DND-41 (cell line): Measurements from ENCODE around the gene IFNE.

Source experiments
- ATAC-seq: fragments of 200-7000 bp; cut with Tn5 transposase; 3 replicates; pipeline ENCODE4 v1.9.1; 2021; ENCODE audit warnings: low read depth; ENCODE audit not compliant: insufficient read depth
- DNase-seq: peaks from one replicate; pipeline ENCODE4 v3.0.0-alpha.2; 2020
- H2AFZ ChIP-seq: 2 replicates; pipeline ENCODE4 v1.6.0; 2012; ENCODE audit warnings: low read depth, low read length
- H3K27ac ChIP-seq: 2 replicates; pipeline ENCODE4 v1.5.1; 2012; ENCODE audit warnings: low read length, inconsistent platforms
- H3K27me3 ChIP-seq: fragments of 200-600 bp; sonication (generic); 2 replicates; pipeline ENCODE4 v1.6.0; 2012; ENCODE audit warnings: low read length, mild to moderate bottlenecking, inconsistent platforms; ENCODE audit not compliant: insufficient read depth, poor library complexity
- H3K36me3 ChIP-seq: 2 replicates; pipeline ENCODE4 v1.5.1; 2012; ENCODE audit warnings: low read length, inconsistent platforms; ENCODE audit not compliant: insufficient read depth
- H3K4me1 ChIP-seq: 2 replicates; pipeline ENCODE4 v1.5.1; 2012; ENCODE audit warnings: mild to moderate bottlenecking, low read length; ENCODE audit not compliant: insufficient read depth
- H3K4me2 ChIP-seq: 2 replicates; pipeline ENCODE4 v1.6.0; 2012; ENCODE audit warnings: mild to moderate bottlenecking, moderate library complexity, low read length, inconsistent platforms; ENCODE audit not compliant: insufficient read depth
- H3K4me3 ChIP-seq, 2 experiments: fragments of 200-600 bp in 1 of 2; shearing (Covaris generic) in 1 of 2; 2 replicates each; pipeline ENCODE4 v1.5.1; 2012 to 2016; ENCODE audit warnings: inconsistent platforms in 2 of 2, low read length in 2 of 2, mild to moderate bottlenecking in 2 of 2, low read depth in 1 of 2, moderate library complexity in 1 of 2
- H3K79me2 ChIP-seq: 2 replicates; pipeline ENCODE4 v1.6.0; 2012; ENCODE audit warnings: low read length, inconsistent platforms; ENCODE audit not compliant: insufficient read depth
- H3K9ac ChIP-seq: 2 replicates; pipeline ENCODE4 v1.6.0; 2012; ENCODE audit warnings: low read depth, mild to moderate bottlenecking, inconsistent platforms, low read length, moderate library complexity
- H3K9me3 ChIP-seq: 2 replicates; pipeline ENCODE4 v1.5.1; 2012; ENCODE audit warnings: low read length, moderate library complexity, mild to moderate bottlenecking, inconsistent platforms; ENCODE audit not compliant: insufficient read depth, severe bottlenecking
- H4K20me1 ChIP-seq: 2 replicates; pipeline ENCODE4 v1.6.0; 2012; ENCODE audit warnings: low read length; ENCODE audit not compliant: insufficient read depth
- EZH2 ChIP-seq: IDR thresholded peaks from 3 replicates; pipeline ENCODE4 v1.6.1; 2012; ENCODE audit warnings: borderline replicate concordance, low read depth, mild to moderate bottlenecking, moderate library complexity, low read length, inconsistent platforms; ENCODE audit not compliant: severe bottlenecking
- TF ChIP-seq, protein P1 (sequence below): IDR thresholded peaks from 2 replicates; pipeline ENCODE4 v1.5.1; 2012; ENCODE audit warnings: borderline replicate concordance, low read length, moderate library complexity, mild to moderate bottlenecking; ENCODE audit not compliant: poor library complexity, severe bottlenecking; ENCODE audit errors: extremely low read depth

Gene IFNE

GRCh38 chr9:21482213-21482612 lies at the start of gene IFNE:
IFNE (minus strand) TSS chr9:21482313; CDS start chr9:21481694, 619 bp downstream.
- no peak within 1 kb of the TSS for H3K9ac ChIP-seq
- no peaks in the 10 kb centered on the region for H3K9me3 ChIP-seq
- H2AFZ ChIP-seq: no peak within 1 kb of the TSS
- DNase-seq (no peak), ATAC-seq (no peak)
- no peaks in the 10 kb centered on the region for H3K4me1 ChIP-seq
- no peaks in the 10 kb centered on the region for H3K79me2 ChIP-seq
- TF ChIP-seq, protein P1, sequence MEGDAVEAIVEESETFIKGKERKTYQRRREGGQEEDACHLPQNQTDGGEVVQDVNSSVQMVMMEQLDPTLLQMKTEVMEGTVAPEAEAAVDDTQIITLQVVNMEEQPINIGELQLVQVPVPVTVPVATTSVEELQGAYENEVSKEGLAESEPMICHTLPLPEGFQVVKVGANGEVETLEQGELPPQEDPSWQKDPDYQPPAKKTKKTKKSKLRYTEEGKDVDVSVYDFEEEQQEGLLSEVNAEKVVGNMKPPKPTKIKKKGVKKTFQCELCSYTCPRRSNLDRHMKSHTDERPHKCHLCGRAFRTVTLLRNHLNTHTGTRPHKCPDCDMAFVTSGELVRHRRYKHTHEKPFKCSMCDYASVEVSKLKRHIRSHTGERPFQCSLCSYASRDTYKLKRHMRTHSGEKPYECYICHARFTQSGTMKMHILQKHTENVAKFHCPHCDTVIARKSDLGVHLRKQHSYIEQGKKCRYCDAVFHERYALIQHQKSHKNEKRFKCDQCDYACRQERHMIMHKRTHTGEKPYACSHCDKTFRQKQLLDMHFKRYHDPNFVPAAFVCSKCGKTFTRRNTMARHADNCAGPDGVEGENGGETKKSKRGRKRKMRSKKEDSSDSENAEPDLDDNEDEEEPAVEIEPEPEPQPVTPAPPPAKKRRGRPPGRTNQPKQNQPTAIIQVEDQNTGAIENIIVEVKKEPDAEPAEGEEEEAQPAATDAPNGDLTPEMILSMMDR: no peak
- no peak for TF ChIP-seq EZH2
- no peaks in the 10 kb centered on the region for H3K36me3 ChIP-seq
- no peaks in the 10 kb centered on the region for H3K27me3 ChIP-seq
- no peak within 1 kb of the TSS for H3K4me3 ChIP-seq
- no peak within 1 kb of the TSS for H3K4me2 ChIP-seq
- H3K27ac ChIP-seq: no peak within 1 kb of the TSS
- H4K20me1 ChIP-seq: no peaks in the 10 kb centered on the region

- TF ChIP-seq, protein P1: no peak
- TF ChIP-seq EZH2: no peak
- no peaks in the 10 kb centered on the region for H4K20me1 ChIP-seq
- H3K9ac ChIP-seq: no peak overlapping the region
- H3K9me3 ChIP-seq: no peaks in the 10 kb centered on the region
- H3K4me2 ChIP-seq: no peak overlapping the region
- DNase-seq (no peak), ATAC-seq (no peak)
- no peaks in the 10 kb centered on the region for H3K79me2 ChIP-seq
- H3K4me3 ChIP-seq: no peak overlapping the region
- peaks cover 4% of the 10 kb centered on the region for H3K27me3 ChIP-seq
- H3K27ac ChIP-seq: no peak overlapping the region
- no peaks in the 10 kb centered on the region for H3K4me1 ChIP-seq
- no peaks in the 10 kb centered on the region for H3K36me3 ChIP-seq
- no peak overlapping the region for H2AFZ ChIP-seq
These were observed 46.2 kb upstream of the IFNE start for GRCh38 chr9:21528123-21528808.

DNA sequence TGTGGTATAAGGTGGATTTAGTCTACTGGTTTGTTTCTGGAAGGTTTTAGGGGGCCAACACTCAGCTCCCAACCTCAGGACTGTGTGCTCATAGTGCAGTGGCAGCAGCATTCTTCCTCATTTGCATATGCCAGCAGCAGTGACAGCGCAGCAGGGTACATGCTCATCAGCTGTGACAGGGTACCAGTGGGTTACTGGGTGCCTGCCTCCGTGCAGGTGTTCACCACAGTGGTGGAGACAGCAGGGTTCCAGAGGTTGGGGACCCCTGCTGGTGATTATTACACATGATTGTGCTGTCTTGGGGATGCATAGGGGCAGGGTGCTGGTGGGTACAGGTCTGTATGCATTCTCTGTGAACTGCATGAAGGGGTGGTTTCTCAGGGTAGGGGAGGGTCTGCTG lies 45.5 kb upstream of the IFNE start:
- no peak for TF ChIP-seq EZH2
- TF ChIP-seq, protein P1: peak; percentile 34
- Histone ChIP-seq H4K20me1 (no peaks in the 10 kb centered on the region), H3K4me2 (no peak overlapping the region), H3K9ac (no peak overlapping the region), H3K36me3 (no peaks in the 10 kb centered on the region), H3K4me1 (no peaks in the 10 kb centered on the region), H3K79me2 (no peaks in the 10 kb centered on the region), H3K4me3 (no peak overlapping the region), H2AFZ (no peak overlapping the region), H3K27ac (no peak overlapping the region), H3K9me3 (no peaks in the 10 kb centered on the region), H3K27me3 (no peaks in the 10 kb centered on the region)
- ATAC-seq (peak; percentile 62), DNase-seq (peak; percentile 16)
